ENCODE results near the gene TTLL1. TPM values are rescaled to one million over a fixed set of nuclear protein-coding genes. Genes with fewer than 3 reads are reported as not detected.

TTLL1 gene
- total RNA-seq, 1 experiment from 2014 or later = 3.7 TPM

DNA sequence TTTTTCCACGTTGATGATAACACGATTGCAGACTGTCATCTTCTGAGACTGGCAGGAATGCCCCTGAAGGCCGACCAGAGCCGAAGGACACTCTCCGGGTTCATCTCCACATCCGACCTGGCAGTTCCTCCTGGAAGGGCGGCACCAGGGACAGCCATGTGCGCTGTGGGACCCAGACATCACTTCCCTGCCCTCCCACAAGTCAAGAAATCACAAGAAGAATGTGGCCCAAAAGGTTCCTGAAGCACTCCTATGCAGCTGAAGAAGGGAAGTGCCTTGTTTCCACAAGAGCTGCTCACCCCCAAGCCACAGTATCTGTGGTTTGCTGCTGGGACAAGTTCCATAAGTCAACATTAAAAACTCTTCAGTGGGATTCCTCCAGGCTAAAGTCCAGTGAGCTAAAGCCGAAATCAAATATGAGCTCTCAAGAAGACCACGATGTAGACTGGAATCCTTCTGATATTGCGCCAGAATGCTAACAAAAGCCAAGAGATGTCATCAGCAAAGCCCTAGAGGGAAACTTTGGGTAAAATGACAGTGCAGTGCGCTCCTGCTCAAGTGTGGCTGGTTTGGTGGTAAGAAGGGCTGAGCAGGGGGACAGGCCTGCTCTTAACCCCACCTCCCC is 95.4 kb downstream of the TTLL1 start:
- peak; percentile 93 for DNase-seq (ENCODE audit: low read depth)

DNA sequence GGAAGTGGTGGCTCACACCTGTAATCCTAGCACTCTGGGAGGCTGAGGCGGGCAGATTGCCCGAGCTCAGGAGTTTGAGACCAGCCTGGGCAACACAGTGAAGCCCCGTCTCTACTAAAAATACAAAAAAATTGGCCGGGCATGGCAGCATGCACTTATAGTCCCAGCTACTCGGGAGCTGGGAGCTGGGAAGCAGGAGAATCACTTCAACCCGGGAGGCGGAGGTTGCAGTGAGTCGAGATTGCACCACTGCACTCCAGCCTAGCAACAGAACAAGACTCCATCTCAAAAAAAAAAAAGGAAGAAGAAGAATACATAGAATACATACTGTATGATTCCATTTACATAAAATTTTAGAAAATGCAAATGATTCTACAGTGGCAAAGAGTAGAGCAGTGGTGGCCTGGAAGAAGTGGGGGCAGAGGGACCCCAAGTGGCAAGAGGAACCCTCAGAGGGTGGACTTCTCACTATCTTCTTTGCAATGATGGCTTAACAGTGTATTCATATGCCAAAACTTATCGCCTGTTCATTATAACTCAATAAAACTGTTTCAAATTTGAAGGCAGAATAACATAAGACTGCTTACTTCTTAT is 96.2 kb downstream of the TTLL1 start:
- no peak for DNase-seq (ENCODE audit: low read depth)

DNA sequence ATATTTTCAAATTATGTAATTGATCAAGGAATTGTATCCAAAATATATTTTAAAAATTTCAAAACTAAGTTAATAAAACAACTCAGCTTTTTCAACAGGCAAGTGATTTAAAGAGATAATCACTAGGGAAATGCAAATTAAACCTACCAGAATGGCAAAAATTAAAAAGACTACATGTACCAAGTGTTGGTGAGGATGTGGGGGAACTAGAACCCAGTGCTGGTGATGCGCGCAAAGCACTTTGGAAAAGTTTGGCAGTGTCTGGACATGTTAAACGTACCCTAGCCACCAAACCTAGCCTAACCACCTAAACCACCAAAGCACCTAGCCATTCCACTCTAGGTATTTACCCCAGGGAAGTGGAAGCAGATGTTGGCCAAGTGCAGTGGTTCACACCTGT is 97.1 kb downstream of the TTLL1 start:
- DNase-seq (ENCODE audit: low read depth) = no peak

DNA sequence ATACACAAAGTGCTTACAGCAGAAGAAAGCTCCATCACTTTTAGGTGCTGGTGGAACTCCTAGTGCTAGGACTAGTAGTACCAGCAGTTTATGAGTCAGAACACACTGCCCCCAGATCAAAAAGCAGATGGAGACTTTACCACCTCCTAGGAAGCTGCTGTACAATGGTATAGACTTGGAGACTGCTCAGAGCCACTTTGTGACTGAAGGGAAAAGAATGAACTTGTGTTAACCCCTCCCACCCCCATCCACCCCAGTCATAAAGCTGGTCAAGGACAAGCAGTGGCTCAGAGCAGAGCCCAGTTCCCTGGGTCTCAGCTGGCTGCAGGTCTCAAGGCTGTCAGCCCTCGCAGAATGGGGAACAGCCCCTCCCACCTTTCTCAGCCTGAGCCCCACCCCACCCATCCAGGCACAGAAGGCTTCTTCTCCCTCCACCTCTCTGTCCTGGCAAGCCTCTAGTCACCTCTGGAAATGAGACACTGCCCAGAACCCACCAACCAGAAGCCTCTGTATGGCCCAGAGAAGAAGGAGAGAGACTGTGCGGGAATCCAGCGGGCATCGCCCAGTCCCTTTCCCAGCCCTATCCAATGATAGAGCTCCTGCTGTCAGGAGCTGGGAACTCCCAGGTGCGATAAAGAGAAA is 98.1 kb downstream of the TTLL1 start:
- peak; percentile 93 for DNase-seq (ENCODE audit: low read depth)

DNA sequence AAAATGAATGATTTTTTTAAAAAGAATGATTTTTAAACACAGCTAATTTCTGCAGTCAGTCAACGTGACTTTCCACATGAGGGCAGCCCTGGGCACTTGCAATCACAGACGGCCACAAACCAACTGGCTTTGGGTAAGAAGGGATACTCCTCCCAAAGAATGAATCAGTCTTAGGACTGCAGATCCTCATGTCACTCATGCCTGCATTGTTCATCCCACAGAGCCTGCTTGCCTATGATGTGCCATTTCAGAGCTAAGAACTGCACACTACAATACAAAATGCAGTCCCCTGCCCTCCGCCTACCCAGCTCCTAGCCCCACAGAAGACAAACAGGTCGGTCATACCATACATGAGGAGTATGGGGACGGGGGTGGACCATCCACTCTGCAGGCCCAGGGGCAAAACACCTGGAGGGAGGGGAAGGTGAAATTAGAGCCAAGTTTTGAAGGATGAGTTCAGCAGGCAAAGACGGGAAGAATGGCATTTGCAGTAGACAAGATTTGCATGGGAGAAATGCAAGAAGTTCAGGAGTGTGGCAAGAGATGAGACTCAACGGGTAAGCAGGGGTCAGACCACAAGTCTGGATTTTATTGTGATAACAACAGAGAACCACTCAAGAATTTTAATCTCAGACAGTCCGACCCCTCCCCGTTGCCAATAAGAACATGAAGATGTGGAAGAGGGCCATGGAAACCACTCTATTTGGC is 98.9 kb downstream of the TTLL1 start:
- peak; percentile 87 for DNase-seq (ENCODE audit: low read depth)

Other genes starting within 250 kb of the TTLL1 start
- 49.3 and 51.2 TPM in 2 replicates for gene ARFGAP3, start 232.1 kb downstream of the TTLL1 start, total RNA-seq (2014; rRNA removed; shearing (Covaris generic))
- 26.6 and 32.0 TPM in 2 replicates for gene PACSIN2, start 74.2 kb downstream of the TTLL1 start, total RNA-seq (2014; rRNA removed; shearing (Covaris generic))
- 0.20 TPM in 1 of 2 replicates, not detected in the other for gene BIK, start 21.4 kb upstream of the TTLL1 start, total RNA-seq (2014; rRNA removed; shearing (Covaris generic))
- 17.5 and 21.6 TPM in 2 replicates for gene MCAT, start 54.0 kb upstream of the TTLL1 start, total RNA-seq (2014; rRNA removed; shearing (Covaris generic))
- 285 and 426 TPM in 2 replicates for gene TSPO, start 62.2 kb upstream of the TTLL1 start, total RNA-seq (2014; rRNA removed; shearing (Covaris generic))
- 17.9 and 21.7 TPM in 2 replicates for gene TTLL12, start 97.7 kb upstream of the TTLL1 start, total RNA-seq (2014; rRNA removed; shearing (Covaris generic))

All from RPMI7951 (cell line).